ENCODE measurements around the gene NUP133. TPM values are rescaled to one million over a fixed set of nuclear protein-coding genes. Genes with fewer than 3 reads are reported as not detected.

The NUP133 gene
- total and polyA plus RNA-seq, 2 donors (not counting 1 experiment from before 2014, with no cell fraction given), result 10.5 to 50.5 TPM

DNA sequence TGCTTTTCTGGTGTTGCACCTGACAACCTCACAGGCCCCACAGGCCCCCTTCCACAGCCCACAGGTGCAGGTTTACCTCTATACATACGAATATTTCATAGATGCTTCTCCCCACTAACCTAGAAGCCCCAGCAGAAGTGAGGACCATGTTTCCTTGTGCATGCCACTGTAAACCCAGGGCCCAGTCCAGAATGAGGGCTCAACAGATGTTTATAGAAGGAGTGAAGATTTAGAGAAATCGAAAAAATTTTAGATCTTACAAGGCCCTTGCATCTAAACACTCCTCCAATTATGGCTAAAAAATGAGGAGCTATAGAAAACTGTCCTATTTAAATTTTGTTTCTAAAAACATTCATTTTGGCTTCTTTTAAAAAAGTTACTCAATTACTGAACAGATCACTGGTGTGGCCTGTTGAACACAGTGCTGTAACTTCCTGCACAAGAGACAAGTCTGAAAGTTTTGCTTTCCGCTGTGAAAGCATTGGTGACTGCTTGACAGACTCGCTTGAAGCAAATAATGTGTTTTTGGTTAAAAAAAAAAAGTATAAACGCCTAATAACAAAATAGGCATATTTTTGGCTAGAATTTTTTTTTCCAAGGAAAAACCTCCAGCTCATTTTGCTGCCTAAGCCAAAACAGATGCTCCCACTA, 49.2 kb upstream of the NUP133 start:
- Histone ChIP-seq H3K79me2 (ENCODE audit: control insufficient read depth, insufficient read depth, low read length) (peaks cover 41% of the 10 kb centered on the region), H3K4me3 (ENCODE audit: control extremely low read depth in 1 of 5, extremely low read depth in 1 of 5, insufficient read depth in 1 of 5, low read depth in 2 of 5, low read length in 4 of 5) (peak overlapping the region; percentile 45 to 85 (median 69)), H3K27me3 (replicated peaks in 1 of 4; ENCODE audit: control extremely low read depth in 1 of 4, control insufficient read depth in 3 of 4, insufficient read depth in 4 of 4, low read length in 3 of 4) (no peaks in the 10 kb centered on the region), H3K4me1 (ENCODE audit: control insufficient read depth in 2 of 2, insufficient read depth in 2 of 2, low read length in 2 of 2) (peaks cover 16 to 18% of the 10 kb centered on the region in 2 donors), H3K9me3 (ENCODE audit: control extremely low read depth in 1 of 3, control insufficient read depth in 2 of 3, insufficient read depth in 1 of 3, low read length in 2 of 3) (no peaks in the 10 kb centered on the region), H3K27ac (ENCODE audit: low read length in 2 of 2) (peak overlapping the region; percentile 35 to 54), H2AFZ (ENCODE audit: insufficient read depth, low read depth, low read length, poor library complexity, severe bottlenecking) (peak overlapping the region; percentile 83), H3K4me2 (replicated peaks; ENCODE audit: low read depth, low read length, poor library complexity, severe bottlenecking) (peak overlapping the region; percentile 89), H3K9ac (ENCODE audit: low read length) (peak overlapping the region; percentile 67), H4K20me1 (ENCODE audit: control insufficient read depth, insufficient read depth, low read length, poor library complexity, severe bottlenecking) (peaks cover 21% of the 10 kb centered on the region), H3K36me3 (replicated peaks in 1 of 2; ENCODE audit: control extremely low read depth in 1 of 2, control insufficient read depth in 1 of 2, extremely low read depth in 1 of 2, insufficient read depth in 2 of 2, low read length in 1 of 2) (peaks cover 0 to 2% of the 10 kb centered on the region in 2 experiments)
- Mint-ChIP-seq H3K9me3 (ENCODE audit: insufficient read depth) (no peaks in the 10 kb centered on the region), H3K4me1 (peaks cover 36% of the 10 kb centered on the region), H3K27ac (peak overlapping the region; percentile 89), H3K27me3 (no peaks in the 10 kb centered on the region), H3K4me3 (peak overlapping the region; percentile 88)
- no peak for ATAC-seq (ENCODE audit: low read depth)
- TF ChIP-seq EZH2 (IDR thresholded peaks at IDR 0.05; ENCODE audit: borderline replicate concordance, insufficient read depth, low read depth, low read length, poor library complexity, severe bottlenecking), result no peak
- TF ChIP-seq, protein P1, sequence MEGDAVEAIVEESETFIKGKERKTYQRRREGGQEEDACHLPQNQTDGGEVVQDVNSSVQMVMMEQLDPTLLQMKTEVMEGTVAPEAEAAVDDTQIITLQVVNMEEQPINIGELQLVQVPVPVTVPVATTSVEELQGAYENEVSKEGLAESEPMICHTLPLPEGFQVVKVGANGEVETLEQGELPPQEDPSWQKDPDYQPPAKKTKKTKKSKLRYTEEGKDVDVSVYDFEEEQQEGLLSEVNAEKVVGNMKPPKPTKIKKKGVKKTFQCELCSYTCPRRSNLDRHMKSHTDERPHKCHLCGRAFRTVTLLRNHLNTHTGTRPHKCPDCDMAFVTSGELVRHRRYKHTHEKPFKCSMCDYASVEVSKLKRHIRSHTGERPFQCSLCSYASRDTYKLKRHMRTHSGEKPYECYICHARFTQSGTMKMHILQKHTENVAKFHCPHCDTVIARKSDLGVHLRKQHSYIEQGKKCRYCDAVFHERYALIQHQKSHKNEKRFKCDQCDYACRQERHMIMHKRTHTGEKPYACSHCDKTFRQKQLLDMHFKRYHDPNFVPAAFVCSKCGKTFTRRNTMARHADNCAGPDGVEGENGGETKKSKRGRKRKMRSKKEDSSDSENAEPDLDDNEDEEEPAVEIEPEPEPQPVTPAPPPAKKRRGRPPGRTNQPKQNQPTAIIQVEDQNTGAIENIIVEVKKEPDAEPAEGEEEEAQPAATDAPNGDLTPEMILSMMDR (IDR thresholded peaks at IDR 0.05), result no peak
- DNase-seq, result peak; percentile 35
- CTCF ChIA-PET, result interaction anchor here (1.0 to 3.2 kb wide), 3 partner anchors 68 to 748 kb away, joined by 3 to 38 read pairs (median 10); partner anchors contain the start of genes TAF5L and URB2
- POLR2A ChIA-PET, result interaction anchor here (3.0 kb wide), 1 partner anchor 69 kb away, joined by 22 read pairs; the partner anchor contains the start of genes TAF5L and URB2
- no CpG with 5 or more reads among the region's 5 CpGs for WGBS (ENCODE audit: insufficient coverage)
- intact Hi-C loops (cut with micrococcal nuclease), result loop anchor here (5.0 kb wide), 1 partner anchor 215 kb away; the partner anchor contains the start of gene CCSAP
